Stimulated activated CD4-positive, alpha-beta T cell treated with anti-CD3 and anti-CD28 coated beads, TNF-alpha, amount 100 ng/mL, for 24 hours (primary cell): ENCODE data around the gene HYAL1.

Source experiments
- DNase-seq, 3 experiments: peaks; one replicate each; pipeline ENCODE4 v3.0.0-alpha.2; 2020; ENCODE audit warnings: low read depth in 3 of 3

The HYAL1 gene

GRCh38 chr3:50303013-50303815, at the start of gene HYAL1:
TSS of gene HYAL1 (minus strand) at chr3:50303574. CDS start at chr3:50302956, 618 bp downstream.
- no peak for DNase-seq

GRCh38 chr3:50352781-50353180, 49.4 kb upstream of the HYAL1 start:
- DNase-seq = no peak

GRCh38 chr3:50351323-50351697, 47.9 kb upstream of the HYAL1 start:
- DNase-seq = no peak

GRCh38 chr3:50350527-50351322, 47.4 kb upstream of the HYAL1 start, which contains the start of the genes CYB561D2 and NPRL2:
TSS of gene CYB561D2 (plus strand) at chr3:50350862. CDS start at chr3:50351434, 572 bp downstream.
TSS of gene NPRL2 (minus strand) at chr3:50350775. CDS start at chr3:50350652, 123 bp downstream.
- peak; percentile 98 to 100 (median 99) for DNase-seq

GRCh38 chr3:50350213-50350526, 46.8 kb upstream of the HYAL1 start:
- no peak for DNase-seq

- peak; percentile 45 to 68 (median 62) for DNase-seq
Measured at GRCh38 chr3:50347187-50347813, 43.9 kb upstream of the HYAL1 start.

GRCh38 chr3:50345586-50346234, 42.3 kb upstream of the HYAL1 start, which contains the start of gene ZMYND10:
TSS of gene ZMYND10 (minus strand) at chr3:50345732. CDS start at chr3:50345579, 153 bp downstream.
- DNase-seq = peak in 2 of 3 experiments; percentile 53 to 80

- no peak for DNase-seq
Measured at GRCh38 chr3:50345008-50345407, 41.6 kb upstream of the HYAL1 start.

GRCh38 chr3:50342813-50343633, 39.6 kb upstream of the HYAL1 start:
- no peak for DNase-seq

GRCh38 chr3:50341996-50342650, 38.7 kb upstream of the HYAL1 start:
- DNase-seq = no peak

- DNase-seq = no peak
Measured at GRCh38 chr3:50341537-50341936, 38.2 kb upstream of the HYAL1 start.

- DNase-seq = peak in 2 of 3 experiments; percentile 59 to 82
Measured at GRCh38 chr3:50340448-50341329, 37.3 kb upstream of the HYAL1 start, which contains the start of gene RASSF1. TSS of gene RASSF1 (minus strand) at chr3:50340836. CDS start at chr3:50340805, 31 bp downstream.

- DNase-seq = no peak
Measured at GRCh38 chr3:50340147-50340447, 36.7 kb upstream of the HYAL1 start.

- no peak for DNase-seq
Measured at GRCh38 chr3:50339485-50340146, 36.2 kb upstream of the HYAL1 start.

- no peak for DNase-seq
Measured at GRCh38 chr3:50338965-50339364, 35.6 kb upstream of the HYAL1 start.

GRCh38 chr3:50337175-50337861, 33.9 kb upstream of the HYAL1 start:
- peak; percentile 94 to 98 (median 96) for DNase-seq

- DNase-seq = peak in 1 of 3 experiments; percentile 27
Measured at GRCh38 chr3:50336452-50337174, 33.2 kb upstream of the HYAL1 start.
